ENCODE results near the gene AGL. TPM values are rescaled to one million over a fixed set of nuclear protein-coding genes. Genes with fewer than 3 reads are reported as not detected.

AGL gene
- total and polyA plus RNA-seq, 10 of the 15 experiments (the other 5 are each of a cell fraction or from before 2014, with no cell fraction given) = 5.6 to 21.6 (median 13.7) TPM

- Histone ChIP-seq H3K4me2 (ENCODE audit: control insufficient read depth, insufficient read depth) (no peak overlapping the region), H3K79me2 (ENCODE audit: control insufficient read depth, insufficient read depth, low read length) (no peaks in the 10 kb centered on the region), H3K36me3 (ENCODE audit: control insufficient read depth in 2 of 2, insufficient read depth in 2 of 2, low read length in 1 of 2) (no peaks in the 10 kb centered on the region), H3K9ac (ENCODE audit: control insufficient read depth, insufficient read depth, low read length) (no peak overlapping the region), H2AFZ (ENCODE audit: control insufficient read depth, low read depth, low read length) (no peak overlapping the region), H4K20me1 (ENCODE audit: control insufficient read depth, insufficient read depth) (no peaks in the 10 kb centered on the region), H3K27ac (ENCODE audit: control insufficient read depth, insufficient read depth) (no peak overlapping the region), H3K9me3 (replicated peaks; ENCODE audit: control insufficient read depth, insufficient read depth, low read length) (no peaks in the 10 kb centered on the region), H3K4me1 (ENCODE audit: control insufficient read depth, insufficient read depth, low read length) (no peaks in the 10 kb centered on the region), H3K27me3 (replicated peaks in 1 of 2; ENCODE audit: control insufficient read depth in 2 of 2, insufficient read depth in 2 of 2, low read length in 1 of 2) (no peaks in the 10 kb centered on the region), H3K4me3 (no peak overlapping the region)
- FAIRE-seq (no peak), DNase-seq (ENCODE audit: low read depth, low spot score) (no peak), ATAC-seq (no peak)
- 4% methylated on average over 1 of the region's 1 CpG for WGBS (ENCODE audit: insufficient coverage, insufficient replicate concordance, low lambda C conversion rate, missing lambda C conversion rate)
- in situ Hi-C loops (cut with MboI) = no loop called here
- POLR2A ChIA-PET = no interaction called here
- intact Hi-C loops (cut with micrococcal nuclease; ENCODE audit: unreplicated experiment) = no loop called here
- CTCF ChIA-PET = interaction anchor here (0.7 to 1.3 kb wide), 2 partner anchors 14 to 1216 kb away, joined by 3 read pairs; no protein-coding TSS in a partner anchor
- SMC1A ChIA-PET (ENCODE audit: uncharacterized antibody, unreplicated experiment) = interaction anchor here (0.6 kb wide), 1 partner anchor 300 kb away, joined by 3 read pairs; no protein-coding TSS in a partner anchor
- RAD21 ChIA-PET (ENCODE audit: unreplicated experiment) = no interaction called here
- BruUV-seq (replicated peaks) = no TSS peak
- no peak for TF ChIP-seq KAT2A (conservative IDR thresholded peaks at IDR 0.05; ENCODE audit: control insufficient read depth, low read depth, low read length)
- TF ChIP-seq FOXK2 (IDR thresholded peaks at IDR 0.05) = no peak
- TF ChIP-seq PRDM15 (CRISPR knock-in tag; IDR thresholded peaks at IDR 0.05) = no peak
- no peak for TF ChIP-seq WRNIP1 (IDR thresholded peaks at IDR 0.05; ENCODE audit: borderline replicate concordance, low read depth, low read length)
- TF ChIP-seq EZH2 (IDR thresholded peaks at IDR 0.05; ENCODE audit: borderline replicate concordance, control insufficient read depth, low read depth, low read length) = no peak
- TF ChIP-seq BCLAF1 (IDR thresholded peaks at IDR 0.05) = no peak
- TF ChIP-seq CBFB (IDR thresholded peaks at IDR 0.05; ENCODE audit: low read depth) = no peak
- TF ChIP-seq CBX5 (IDR thresholded peaks at IDR 0.05; ENCODE audit: low read depth) = no peak
- no peak for TF ChIP-seq CEBPZ (IDR thresholded peaks at IDR 0.05; ENCODE audit: low read depth, low read length)
- TF ChIP-seq ZBTB33 (IDR thresholded peaks at IDR 0.05) = no peak
- TF ChIP-seq CREB1 (IDR thresholded peaks at IDR 0.05; ENCODE audit: low read depth) = no peak
- TF ChIP-seq ZSCAN29 (IDR thresholded peaks at IDR 0.05) = no peak
- TF ChIP-seq ASH2L (IDR thresholded peaks at IDR 0.05; ENCODE audit: borderline replicate concordance, low read depth) = no peak
These were observed 102.4 kb downstream of the AGL start for GRCh38 chr1:99952522-99952921.

Measured in GM12878 (cell line).